ENCODE data around the gene CLDN7. TPM values are rescaled to one million over a fixed set of nuclear protein-coding genes. Genes with fewer than 3 reads are reported as not detected.
A peak's percentile ranks its signal among the peaks of the same experiment; 100 is the strongest.

CLDN7 gene
- total RNA-seq, 4 donors from 2014 or later, result 7.7 to 14.5 (median 11.0) TPM

DNA sequence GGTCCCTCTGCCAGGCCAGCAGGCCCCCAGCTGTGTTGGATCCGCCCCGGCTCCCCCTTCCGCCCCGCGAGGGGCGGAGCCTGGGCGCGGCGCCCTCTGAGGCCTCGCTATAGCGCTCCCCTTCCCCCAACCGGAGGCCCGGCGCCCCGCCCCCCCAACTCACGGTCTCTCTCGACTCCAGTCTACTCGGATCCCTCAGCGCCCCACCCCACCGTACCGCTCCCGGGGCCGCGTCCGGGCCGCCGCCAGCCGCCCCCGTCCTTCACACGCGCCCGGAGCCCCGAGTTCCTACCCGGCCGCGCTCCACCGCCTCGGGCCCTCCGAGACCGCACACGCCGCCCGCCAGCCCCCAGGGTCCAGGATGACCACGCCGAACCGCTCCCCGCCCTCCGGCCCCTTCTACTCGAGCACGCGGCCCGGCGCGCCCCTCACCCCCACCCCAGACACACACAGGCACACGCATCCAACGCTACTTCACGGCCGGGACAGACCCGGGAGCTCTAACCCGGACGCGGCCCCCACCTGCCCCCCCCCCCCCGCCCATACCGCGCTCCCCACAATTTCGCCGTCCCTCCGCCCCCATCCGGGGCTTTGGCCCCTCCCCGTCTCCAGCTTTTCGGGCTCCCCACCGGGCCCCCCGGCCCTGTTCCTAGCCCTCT is 24.4 kb downstream of the CLDN7 start:
- no peaks in the 10 kb centered on the region for H3K27me3 ChIP-seq
- TF ChIP-seq POLR2AphosphoS5 (IDR thresholded peaks at IDR 0.05) (no peak), EP300 (IDR thresholded peaks at IDR 0.05) (no peak), POLR2A (IDR thresholded peaks at IDR 0.05) (no peak)
- TF ChIP-seq, protein P1, sequence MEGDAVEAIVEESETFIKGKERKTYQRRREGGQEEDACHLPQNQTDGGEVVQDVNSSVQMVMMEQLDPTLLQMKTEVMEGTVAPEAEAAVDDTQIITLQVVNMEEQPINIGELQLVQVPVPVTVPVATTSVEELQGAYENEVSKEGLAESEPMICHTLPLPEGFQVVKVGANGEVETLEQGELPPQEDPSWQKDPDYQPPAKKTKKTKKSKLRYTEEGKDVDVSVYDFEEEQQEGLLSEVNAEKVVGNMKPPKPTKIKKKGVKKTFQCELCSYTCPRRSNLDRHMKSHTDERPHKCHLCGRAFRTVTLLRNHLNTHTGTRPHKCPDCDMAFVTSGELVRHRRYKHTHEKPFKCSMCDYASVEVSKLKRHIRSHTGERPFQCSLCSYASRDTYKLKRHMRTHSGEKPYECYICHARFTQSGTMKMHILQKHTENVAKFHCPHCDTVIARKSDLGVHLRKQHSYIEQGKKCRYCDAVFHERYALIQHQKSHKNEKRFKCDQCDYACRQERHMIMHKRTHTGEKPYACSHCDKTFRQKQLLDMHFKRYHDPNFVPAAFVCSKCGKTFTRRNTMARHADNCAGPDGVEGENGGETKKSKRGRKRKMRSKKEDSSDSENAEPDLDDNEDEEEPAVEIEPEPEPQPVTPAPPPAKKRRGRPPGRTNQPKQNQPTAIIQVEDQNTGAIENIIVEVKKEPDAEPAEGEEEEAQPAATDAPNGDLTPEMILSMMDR (IDR thresholded peaks at IDR 0.05), result no peak
- peaks cover 9% of the 10 kb centered on the region for H3K36me3 ChIP-seq
- peak; percentile 88 to 90 for DNase-seq (ENCODE audit: low spot score in 2 of 2)
- H3K27ac ChIP-seq, result peak overlapping the region; percentile 95
- peaks cover 62% of the 10 kb centered on the region for H3K4me1 ChIP-seq
- WGBS, result under 1% methylated on average over 17 of the region's 73 CpGs
- peak overlapping the region; percentile 97 for H3K4me3 ChIP-seq
- no peaks in the 10 kb centered on the region for H3K9me3 ChIP-seq

DNA sequence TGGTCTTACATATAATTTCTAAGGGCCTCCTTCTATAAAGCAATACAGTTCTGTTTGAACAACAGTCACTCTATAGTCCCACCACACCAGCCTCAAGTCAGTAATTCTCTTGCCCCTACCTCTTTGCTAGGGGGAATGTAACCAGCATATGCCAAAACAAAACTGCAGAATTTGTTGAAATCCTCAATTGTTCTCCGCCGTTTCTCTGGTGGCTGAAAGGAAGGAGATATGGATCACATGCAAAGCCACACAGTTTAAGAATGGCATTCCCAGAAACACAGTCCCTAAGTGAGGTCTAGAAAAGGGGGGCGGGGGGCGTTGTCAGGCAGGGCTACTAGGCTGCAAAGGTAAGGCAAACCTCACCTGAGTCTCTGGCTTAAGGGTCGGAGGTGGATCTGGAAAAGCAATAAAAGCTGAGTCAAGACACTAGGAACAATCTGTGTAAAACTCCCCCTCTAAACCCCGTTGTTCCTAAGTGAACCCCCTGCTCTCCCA is 25.0 kb downstream of the CLDN7 start:
- peaks cover 68% of the 10 kb centered on the region for H3K4me1 ChIP-seq
- H3K4me3 ChIP-seq, result peak overlapping the region; percentile 97
- peak overlapping the region; percentile 95 for H3K27ac ChIP-seq
- WGBS, result 19% methylated on average over 6 of the region's 6 CpGs
- H3K27me3 ChIP-seq, result no peaks in the 10 kb centered on the region
- TF ChIP-seq EP300 (IDR thresholded peaks at IDR 0.05), result no peak
- TF ChIP-seq, protein P1 (IDR thresholded peaks at IDR 0.05), result no peak
- no peak for TF ChIP-seq POLR2A (IDR thresholded peaks at IDR 0.05)
- TF ChIP-seq POLR2AphosphoS5 (IDR thresholded peaks at IDR 0.05), result no peak
- peaks cover 9% of the 10 kb centered on the region for H3K36me3 ChIP-seq
- DNase-seq (ENCODE audit: low spot score in 2 of 2), result peak in 1 of 2 donors; percentile 72
- H3K9me3 ChIP-seq, result no peaks in the 10 kb centered on the region

DNA sequence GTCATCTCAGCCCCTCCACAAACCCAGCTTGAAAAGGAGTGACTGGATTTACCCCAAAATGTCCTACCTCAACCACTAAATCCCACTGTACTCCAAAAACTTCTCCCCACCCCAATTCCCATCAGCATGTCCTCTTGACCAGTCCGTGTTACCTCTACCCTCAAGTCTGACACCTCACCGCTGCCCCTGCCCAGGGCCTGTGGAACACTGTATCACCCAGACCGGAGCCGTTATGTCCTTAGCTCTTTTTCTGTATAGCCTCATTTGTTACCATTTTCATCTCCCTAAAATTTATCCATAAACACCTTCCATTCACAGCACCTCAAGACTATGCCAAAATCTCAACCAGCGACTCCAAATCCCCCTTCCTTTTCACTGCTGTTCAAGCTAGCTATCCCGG is 25.5 kb downstream of the CLDN7 start:
- H3K27me3 ChIP-seq, result no peaks in the 10 kb centered on the region
- peaks cover 9% of the 10 kb centered on the region for H3K36me3 ChIP-seq
- H3K27ac ChIP-seq, result peak overlapping the region; percentile 95
- H3K4me1 ChIP-seq, result peaks cover 73% of the 10 kb centered on the region
- H3K9me3 ChIP-seq, result no peaks in the 10 kb centered on the region
- H3K4me3 ChIP-seq, result no peak overlapping the region
- 83% methylated on average over 6 of the region's 6 CpGs for WGBS
- DNase-seq (ENCODE audit: low spot score in 2 of 2), result no peak
- TF ChIP-seq EP300 (IDR thresholded peaks at IDR 0.05), result no peak

- Histone ChIP-seq H3K27me3 (no peaks in the 10 kb centered on the region), H3K27ac (no peak overlapping the region), H3K4me3 (no peak overlapping the region), H3K36me3 (peaks cover 9% of the 10 kb centered on the region), H3K9me3 (no peaks in the 10 kb centered on the region), H3K4me1 (peaks cover 71% of the 10 kb centered on the region)
- peak in 1 of 2 donors; percentile 58 for DNase-seq (ENCODE audit: low spot score in 2 of 2)
- WGBS, result 79% methylated on average over 22 of the region's 22 CpGs
- TF ChIP-seq POLR2AphosphoS5 (IDR thresholded peaks at IDR 0.05) (no peak), POLR2A (IDR thresholded peaks at IDR 0.05) (no peak), EP300 (IDR thresholded peaks at IDR 0.05) (no peak)
- TF ChIP-seq, protein P1 (IDR thresholded peaks at IDR 0.05), result no peak
Measured at GRCh38 chr17:7235693-7236665, 26.3 kb downstream of the CLDN7 start.

GRCh38 chr17:7234083-7234951 is 28.0 kb downstream of the CLDN7 start, which contains the start of gene DVL2:
DVL2 (minus strand) TSS chr17:7234517; CDS start chr17:7234262, 255 bp downstream.
- Histone ChIP-seq H3K4me3 (peak within 1 kb of the TSS; percentile 83), H3K9me3 (no peaks in the 10 kb centered on the region), H3K36me3 (peaks cover 6% of the 10 kb centered on the region), H3K27me3 (no peaks in the 10 kb centered on the region), H3K4me1 (peaks cover 64% of the 10 kb centered on the region), H3K27ac (peak within 1 kb of the TSS; percentile 87)
- WGBS, result 2% methylated on average over 13 of the region's 72 CpGs
- peak in 2 of 3 donors; percentile 76 to 85 for TF ChIP-seq POLR2AphosphoS5 (IDR thresholded peaks at IDR 0.05)
- no peak for TF ChIP-seq EP300 (IDR thresholded peaks at IDR 0.05)
- TF ChIP-seq POLR2A (IDR thresholded peaks at IDR 0.05), result peak in 1 of 2 donors; percentile 65
- TF ChIP-seq, protein P1 (IDR thresholded peaks at IDR 0.05), result no peak
- DNase-seq (ENCODE audit: low spot score in 2 of 2), result peak; percentile 98 to 99
